ENCODE results near the gene OTOG.

OTOG gene

DNA sequence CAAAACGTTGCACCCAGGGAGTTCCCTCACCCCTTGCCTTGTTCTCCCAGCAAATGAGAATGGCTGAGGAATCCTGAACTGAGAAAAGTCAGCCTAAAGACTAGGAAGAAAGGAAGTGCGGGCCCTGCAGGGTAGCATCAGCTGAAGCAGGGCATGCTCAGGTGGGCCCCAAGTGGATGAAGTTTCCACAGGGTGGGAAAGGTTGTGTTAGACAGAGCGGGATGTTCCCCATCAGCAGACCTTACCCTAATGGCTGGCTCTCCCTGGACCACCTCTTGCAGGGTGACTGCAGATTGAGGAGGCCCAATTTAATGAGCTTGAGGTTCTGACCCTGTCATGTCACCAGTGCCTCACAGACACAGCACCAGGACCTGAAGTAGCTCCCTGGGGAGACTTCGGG lies 90.8 kb downstream of the OTOG start:
- no peak for DNase-seq

DNA sequence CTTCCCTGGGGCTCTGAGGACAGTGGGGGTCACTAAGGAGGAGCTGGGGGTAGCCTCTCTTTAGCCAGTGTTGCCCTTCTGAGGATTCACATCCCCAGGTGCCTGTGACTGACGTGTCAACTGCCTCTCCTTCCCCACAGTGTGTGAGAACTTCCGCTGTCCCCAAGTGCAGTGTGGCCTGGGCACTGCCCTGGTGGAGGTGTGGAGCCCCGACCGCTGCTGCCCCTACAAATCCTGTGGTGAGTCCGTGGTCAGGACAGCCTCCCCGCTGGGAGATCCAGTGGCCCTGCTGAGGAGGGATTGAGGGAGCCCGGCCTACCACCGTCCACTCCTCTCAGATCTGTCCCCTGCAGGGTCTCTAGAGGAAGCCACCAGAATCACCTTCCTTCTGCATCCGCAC lies 91.3 kb downstream of the OTOG start:
- no peak for DNase-seq

DNA sequence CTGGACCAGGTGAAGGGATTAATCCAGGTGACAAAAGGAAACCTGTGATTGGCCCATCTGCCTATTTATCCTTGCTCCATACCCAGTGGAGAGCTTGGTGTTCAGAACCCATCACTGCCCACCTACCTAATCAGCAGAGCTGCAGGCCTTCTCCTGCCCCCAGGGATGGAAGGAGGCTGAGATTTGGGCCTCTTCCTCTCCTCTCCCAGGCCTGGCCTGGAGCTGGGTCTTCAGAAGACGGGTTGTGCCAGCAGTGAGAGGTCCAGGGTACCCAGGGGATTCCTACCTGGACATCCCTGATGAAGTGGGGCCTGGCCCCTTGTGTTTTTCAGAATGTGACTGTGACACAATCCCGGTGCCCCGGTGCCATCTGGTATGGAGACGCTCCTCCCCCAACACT lies 92.0 kb downstream of the OTOG start:
- no peak for DNase-seq

- no peak for DNase-seq
These were observed 92.7 kb downstream of the OTOG start for GRCh38 chr11:17639781-17640180.

DNA sequence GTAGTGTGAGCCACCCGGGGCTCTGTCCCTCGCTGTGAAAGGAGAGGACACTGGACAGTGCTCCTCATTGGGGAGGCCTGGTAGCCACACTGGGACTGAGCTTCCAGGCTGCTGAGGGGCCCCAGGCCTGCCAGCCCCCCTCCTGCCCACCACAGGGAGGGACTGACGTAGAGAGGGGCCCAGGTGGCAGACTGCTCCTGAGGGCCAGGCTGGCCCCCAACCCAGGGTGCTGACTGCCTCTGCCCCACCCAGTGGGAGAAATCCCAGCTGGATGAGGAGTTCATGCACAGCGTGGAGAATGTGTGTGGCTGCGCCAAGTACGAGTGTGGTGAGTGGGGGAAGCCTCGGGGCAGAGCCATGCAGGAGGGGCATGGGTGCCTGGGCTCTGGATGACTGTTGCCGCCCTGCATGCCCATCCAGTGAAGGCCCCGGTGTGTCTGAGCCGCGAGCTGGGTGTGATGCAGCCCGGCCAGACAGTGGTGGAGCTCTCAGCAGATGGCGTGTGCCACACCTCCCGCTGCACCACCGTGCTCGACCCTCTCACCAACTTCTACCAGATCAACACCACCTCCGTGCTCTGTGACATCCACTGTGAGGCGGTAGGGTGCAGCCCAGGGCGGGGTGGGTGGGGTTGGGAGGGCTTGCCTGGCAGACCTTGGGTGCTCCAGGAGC lies 93.6 kb downstream of the OTOG start:
- DNase-seq = no peak

GRCh38 chr11:17641792-17642350 lies 94.8 kb downstream of the OTOG start:
- DNase-seq = no peak

DNA sequence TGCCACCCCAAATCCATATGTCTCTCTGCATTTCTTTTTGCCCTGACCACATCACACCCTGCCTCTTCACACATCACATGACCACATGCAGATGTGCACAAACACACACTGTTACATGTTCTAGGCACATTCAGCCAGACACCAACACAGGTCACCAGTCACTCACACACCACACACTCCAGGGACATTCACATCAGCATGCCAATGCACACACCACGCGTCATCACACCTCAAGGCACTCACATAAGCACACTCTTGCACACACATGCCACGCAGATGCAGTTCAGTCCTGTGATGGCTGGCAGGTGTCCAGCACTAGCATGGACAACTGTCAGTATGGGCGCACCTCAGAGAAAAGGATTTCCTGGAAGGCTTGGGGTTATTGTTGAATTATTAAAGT lies 95.3 kb downstream of the OTOG start:
- DNase-seq = no peak

DNA sequence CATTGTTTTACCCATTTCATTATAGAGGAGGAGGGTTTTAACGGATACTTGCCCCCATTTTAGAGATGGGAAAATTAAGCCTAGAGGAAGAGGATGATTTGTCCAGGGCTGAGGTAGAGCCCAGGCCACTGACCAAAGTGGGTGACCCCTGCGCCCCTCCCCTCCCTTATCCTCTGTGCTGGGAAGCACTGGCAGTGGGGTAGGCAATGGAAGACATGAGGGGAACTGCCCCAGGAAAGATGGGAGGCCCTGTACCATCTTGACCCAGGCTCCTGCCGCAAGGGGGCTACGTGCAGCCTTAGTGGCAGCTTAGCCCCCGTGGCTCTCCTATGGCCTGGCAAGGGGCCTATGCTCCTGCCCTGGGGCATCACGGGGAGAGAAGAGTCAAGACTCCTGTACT lies 95.9 kb downstream of the OTOG start:
- DNase-seq = no peak

DNA sequence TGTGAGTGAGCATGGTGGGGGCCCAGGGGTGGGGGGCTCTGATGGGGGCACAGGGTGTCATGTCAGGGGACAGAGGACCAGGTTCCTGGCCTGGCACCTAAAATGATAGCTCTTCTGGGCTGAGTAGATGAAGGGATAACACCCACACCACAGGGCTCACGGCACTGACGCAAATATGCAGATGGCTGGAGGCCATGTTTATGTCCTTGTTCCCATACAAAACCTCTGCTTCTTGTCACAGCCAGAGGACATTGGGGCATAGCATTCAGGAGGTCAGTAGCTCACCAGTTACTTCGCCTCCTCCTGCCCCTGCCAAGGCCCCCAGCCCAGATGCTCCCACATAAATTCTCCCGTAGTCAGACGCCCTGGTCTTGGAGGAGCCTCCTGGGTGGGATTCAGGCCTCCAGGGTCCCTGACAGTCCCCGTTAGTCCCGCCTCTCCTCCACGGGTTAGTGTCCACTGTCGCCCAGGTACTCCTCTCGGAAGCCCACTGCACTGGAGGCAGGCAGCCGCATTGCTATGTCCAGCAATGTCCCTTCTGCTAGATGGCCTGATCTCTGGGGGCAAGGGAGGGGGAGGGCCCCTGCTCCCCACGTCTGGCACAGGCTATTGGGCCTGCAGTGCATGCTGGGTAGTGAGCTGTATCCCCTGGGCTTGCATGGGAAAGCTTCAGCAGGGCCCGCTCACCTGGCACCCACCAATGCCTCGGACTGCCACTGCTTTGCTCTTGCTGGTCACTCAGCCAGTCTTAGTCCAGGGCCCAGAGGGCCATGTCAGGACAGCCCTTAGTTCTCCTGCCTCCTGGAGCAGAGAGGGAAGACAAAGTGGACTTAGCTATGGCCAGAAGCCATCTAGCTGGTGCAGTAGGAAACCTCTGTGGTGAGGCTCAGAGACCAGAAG lies 96.7 kb downstream of the OTOG start:
- DNase-seq = no peak

DNA sequence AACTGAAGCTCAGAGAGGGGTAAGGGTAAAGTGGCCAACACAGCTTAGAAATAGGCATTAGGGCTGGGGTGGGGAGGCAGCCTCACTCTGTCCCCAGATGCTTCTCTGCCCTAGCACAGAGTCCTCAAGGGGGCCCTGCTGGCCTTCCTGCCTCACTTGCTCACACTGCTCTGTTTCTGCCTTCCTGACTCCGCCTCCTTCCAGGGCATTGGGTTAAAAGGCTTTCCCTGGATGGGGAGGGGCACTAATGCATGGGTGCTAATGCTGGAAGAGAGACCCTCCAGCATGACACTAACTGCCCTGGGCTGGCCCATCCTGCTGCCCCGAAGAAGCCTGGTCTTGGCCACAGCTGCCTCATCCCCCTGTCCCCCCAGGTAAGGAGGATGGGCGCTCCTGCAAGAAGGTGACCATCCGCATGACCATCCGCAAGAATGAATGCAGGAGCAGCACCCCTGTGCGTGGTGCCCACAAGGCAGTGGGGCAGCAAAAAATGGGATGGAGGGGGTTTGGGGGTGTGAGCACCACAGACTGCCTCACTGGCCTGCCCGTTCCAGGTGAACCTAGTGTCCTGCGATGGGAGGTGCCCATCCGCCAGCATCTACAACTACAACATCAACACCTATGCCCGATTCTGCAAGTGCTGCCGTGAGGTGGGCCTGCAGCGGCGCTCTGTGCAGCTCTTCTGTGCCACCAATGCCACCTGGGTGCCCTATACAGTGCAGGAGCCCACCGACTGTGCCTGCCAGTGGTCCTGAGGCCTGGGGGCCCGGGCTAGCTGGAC lies 98.3 kb downstream of the OTOG start:
- DNase-seq = no peak

DNA sequence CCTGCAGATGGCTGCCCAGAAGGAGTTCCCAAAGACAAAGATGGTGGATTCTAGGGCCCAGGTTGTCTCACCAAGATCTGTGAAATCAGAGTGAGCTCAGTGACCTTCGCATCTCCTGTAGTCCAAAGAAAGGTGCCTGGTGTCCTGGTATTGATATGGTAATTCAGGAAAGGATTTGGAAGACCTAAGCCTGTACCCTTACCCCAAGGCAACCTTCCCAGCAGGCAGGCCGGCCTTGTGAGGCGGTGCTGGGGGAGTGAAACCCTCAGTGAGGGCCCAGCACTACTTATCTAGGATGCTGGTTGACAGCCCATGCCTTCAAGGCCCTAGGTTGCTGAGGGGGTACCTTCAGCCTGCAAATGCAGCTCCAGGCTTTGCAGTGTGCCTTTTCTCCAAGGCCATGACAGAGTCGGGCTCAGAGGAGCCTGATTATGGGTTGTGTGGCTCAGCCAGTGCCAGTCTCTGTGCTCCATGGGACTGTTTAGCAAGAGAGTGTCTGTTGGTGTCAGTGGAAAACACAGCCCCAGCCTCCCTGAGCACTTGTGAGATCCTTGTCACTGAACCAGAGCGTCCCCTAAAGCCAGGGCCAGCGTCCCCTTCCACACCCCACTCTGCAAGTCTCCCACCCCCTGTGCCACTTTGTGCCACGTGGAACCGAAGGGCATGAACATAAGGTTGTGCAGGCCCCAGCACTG lies 99.5 kb downstream of the OTOG start:
- DNase-seq = no peak

- no peak for DNase-seq
These were observed 101.5 kb downstream of the OTOG start for GRCh38 chr11:17648528-17648927.

DNA sequence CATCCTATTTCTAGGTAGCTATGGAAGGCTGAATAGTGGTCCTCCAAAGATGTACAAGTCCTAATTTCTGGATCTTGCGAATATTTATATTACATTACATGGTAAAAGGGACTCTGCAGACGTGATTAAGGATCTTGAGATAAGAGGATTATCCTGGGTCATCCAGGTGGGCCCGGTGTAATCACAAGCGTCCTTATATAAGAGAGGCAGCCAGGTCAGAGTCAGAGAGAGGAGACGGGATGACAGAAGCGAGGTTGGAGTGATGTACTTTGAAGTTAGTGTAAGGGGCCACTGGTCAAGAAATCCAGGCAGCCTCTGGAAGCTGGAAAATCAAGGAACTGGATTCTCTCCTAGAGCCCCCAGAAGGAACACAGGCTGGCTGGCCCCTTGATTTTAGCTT lies 102.2 kb downstream of the OTOG start:
- no peak for DNase-seq

DNA sequence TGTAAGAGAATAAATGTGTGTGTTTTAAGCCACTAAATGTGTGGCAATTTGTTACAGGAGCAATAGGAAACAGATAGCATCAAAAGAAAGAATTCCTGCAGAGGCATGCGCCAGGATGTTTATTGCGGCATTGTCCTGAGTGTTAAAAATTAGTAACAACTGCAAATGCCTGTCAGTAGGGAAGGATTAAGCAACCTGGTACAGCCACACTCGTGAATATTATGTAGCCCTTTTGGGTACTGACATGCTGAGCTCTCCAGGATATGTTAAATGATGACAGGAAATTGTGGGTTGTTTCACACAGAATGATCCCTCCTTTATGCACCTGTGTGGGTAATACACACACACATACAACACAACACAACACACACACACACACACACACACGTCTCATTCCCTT lies 102.6 kb downstream of the OTOG start:
- no peak for DNase-seq

DNA sequence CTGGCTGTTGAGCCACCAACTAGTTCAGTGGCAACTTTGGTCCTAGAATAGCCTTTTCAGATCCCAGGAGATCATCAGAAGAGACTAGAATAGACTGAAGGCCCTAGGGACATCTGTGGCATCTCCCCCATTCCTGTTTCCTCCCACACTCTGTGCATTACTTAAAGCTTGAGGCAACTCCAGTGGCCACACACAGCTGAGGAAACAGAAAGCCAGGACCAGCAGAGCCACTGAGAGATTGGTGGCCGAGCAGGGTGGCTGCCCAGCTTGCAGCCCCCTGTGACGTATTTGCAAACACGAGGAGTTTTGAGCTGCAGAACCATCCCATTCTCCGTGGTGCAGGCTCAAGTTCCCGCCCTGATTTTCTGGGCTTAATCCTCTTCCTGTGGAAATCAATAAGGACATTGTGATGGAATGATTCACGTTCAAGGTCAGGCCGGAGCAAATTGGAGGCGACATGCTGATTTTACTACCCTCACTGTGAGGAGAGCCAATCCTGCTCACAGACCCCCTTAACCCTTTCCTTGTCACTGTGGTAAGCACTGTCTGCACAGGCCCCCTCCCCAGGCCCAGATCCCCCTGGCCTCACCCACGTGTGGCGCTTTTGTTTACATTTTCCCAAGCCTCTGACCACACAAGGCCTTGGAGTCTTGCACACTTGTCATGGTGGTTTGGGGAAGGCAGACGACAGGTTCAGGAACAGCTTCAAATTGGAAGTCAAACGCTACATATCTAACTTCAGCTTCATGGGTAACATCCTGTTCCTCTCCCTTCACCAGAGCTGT lies 103.3 kb downstream of the OTOG start:
- no peak for DNase-seq

DNA sequence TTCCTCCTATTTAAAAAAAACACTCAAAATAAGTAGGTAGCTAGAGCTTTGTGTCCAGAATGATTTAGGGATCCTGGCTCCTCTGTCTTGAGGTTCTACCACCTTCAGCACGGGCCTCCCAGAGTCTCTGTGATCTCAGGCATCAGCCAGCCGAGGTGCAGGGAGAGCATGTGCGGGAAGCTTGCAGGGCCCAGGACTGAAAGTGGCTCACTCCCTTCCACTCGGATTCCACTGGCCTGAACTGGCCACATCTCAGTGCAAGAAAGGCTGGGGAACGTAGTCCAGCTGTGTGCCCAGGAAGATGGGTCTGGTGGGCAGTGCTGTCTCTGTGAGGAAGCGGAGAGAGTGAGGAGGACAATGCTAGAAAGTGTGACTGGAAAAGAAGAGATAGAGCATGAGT lies 104.0 kb downstream of the OTOG start:
- no peak for DNase-seq

DNA sequence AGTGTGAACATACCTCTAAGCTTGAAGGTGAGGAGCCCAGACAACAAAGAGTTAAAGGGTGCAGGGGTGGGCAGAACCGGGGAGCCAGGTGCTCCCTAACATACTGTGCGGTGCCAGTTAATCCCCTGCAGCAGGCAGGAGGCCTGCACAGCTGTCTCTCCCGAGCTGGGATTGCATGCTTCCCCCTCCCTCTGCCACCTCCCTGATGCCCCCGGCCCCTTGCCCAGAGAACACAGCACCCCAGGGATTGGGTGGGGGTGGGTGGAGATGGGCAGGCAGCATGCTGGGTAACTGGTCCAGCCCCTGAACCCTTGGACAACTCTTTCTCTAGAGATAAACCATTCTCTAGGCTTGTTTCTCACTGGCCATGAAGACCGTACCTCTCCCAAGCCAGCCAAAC lies 104.6 kb downstream of the OTOG start:
- no peak for DNase-seq

DNA sequence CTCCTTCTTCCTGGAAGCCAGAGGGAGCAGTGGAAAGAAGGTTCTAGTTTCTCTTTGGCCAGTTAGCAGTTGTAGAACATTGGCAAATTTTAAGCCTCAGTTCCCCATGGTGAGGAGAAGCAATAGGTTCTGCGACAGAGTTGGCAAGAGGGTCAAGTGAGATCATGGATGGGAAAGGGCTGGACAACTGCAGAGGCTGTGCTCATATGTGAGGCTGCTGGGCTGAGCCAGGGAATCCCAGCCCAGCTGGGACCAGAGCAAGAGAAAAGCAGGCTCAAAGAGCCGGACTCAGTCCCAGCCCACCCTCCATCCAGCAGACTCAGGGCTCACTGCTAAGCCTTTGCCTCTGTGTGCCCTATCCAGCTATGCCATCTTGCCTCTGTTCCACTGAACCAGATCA lies 105.5 kb downstream of the OTOG start:
- no peak for DNase-seq

DNA sequence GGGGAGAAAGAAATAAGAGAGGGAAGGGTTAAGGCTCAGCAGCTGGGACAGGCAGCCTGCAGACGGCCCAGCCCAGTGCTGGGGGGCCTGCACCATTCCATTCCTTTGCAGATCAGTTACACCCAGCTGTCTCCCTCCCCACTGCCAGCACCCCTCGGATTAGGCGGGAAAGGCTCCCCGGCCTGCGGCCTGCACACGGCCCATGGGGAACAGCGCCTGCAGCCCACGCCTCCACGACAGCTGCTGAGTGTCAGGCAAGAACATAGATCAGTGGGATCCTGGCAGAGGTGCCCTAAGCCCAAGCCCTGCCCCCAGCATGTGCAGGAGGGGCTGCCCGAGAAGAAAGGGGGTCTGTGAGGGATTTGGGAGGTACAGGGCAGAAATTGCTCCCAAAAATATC lies 106.6 kb downstream of the OTOG start:
- no peak for DNase-seq

DNA sequence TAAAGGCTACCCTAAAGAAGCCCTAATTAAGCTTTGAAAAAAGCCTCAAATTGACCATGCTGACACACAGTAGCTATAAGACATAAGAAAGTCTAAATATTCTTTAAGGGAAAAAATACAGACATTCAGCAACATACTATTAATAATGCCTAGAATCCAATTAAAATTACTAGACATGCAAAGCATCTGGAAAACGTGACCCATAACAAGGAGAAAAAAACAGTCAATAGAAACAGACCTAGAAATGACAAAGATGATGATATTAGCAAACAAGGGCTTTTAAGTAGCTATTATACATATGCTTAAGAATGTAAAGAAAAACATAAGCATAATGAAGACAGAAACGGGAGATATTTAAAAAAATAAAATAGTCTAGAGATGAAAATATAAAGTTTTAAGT lies 108.6 kb downstream of the OTOG start:
- no peak for DNase-seq

GRCh38 chr11:17658211-17658610 lies 111.2 kb downstream of the OTOG start:
- DNase-seq = no peak

GRCh38 chr11:17668166-17668565 lies 121.1 kb downstream of the OTOG start:
- no peak for DNase-seq
